Smooth muscle cell (in vitro differentiated cells): ENCODE results near the gene ADARB1. TPM values are rescaled to one million over a fixed set of nuclear protein-coding genes. Genes with fewer than 3 reads are reported as not detected.

Experiments
- DNase-seq: peaks from one replicate; lab custom pipeline; 2025; ENCODE audit not compliant: unreplicated experiment; lab: John Stamatoyannopoulos, UW
- H2AFZ ChIP-seq: fragments of 200-600 bp; sonication (generic); 2 replicates; pipeline ENCODE4 v1.6.0; 2016; ENCODE audit warnings: antibody characterized with exemption, low read depth, mild to moderate bottlenecking
- H3F3A ChIP-seq: fragments of 200-600 bp; sonication (generic); 2 replicates; pipeline ENCODE4 v1.6.0; 2017; ENCODE audit warnings: antibody characterized with exemption, low read depth
- H3K27ac ChIP-seq: fragments of 200-600 bp; sonication (generic); 2 replicates; pipeline ENCODE4 v1.5.1; 2016; ENCODE audit warnings: low read depth, mild to moderate bottlenecking
- H3K27me3 ChIP-seq: fragments of 200-600 bp; sonication (generic); 2 replicates; pipeline ENCODE4 v1.6.1; 2016; ENCODE audit warnings: low read depth, mild to moderate bottlenecking
- H3K36me3 ChIP-seq: fragments of 200-600 bp; sonication (generic); 2 replicates; pipeline ENCODE4 v1.5.1; 2016; ENCODE audit warnings: low read depth
- H3K4me1 ChIP-seq: fragments of 200-600 bp; sonication (generic); 2 replicates; pipeline ENCODE4 v1.5.1; 2016; ENCODE audit warnings: low read depth
- H3K4me2 ChIP-seq: fragments of 200-600 bp; sonication (generic); 2 replicates; pipeline ENCODE4 v1.6.0; 2016; ENCODE audit warnings: mild to moderate bottlenecking
- H3K4me3 ChIP-seq: fragments of 200-600 bp; sonication (generic); 2 replicates; pipeline ENCODE4 v1.5.1; 2016; ENCODE audit warnings: mild to moderate bottlenecking
- H3K79me2 ChIP-seq: fragments of 200-600 bp; sonication (generic); 2 replicates; pipeline ENCODE4 v1.6.0; 2016; ENCODE audit warnings: low read depth, mild to moderate bottlenecking
- H3K9ac ChIP-seq: fragments of 200-600 bp; sonication (generic); 2 replicates; pipeline ENCODE4 v1.6.0; 2016; ENCODE audit warnings: low read depth
- H3K9me3 ChIP-seq: fragments of 200-600 bp; sonication (generic); replicated peaks from 2 replicates; pipeline ENCODE4 v1.5.1; 2016; ENCODE audit warnings: low read depth
- H4K20me1 ChIP-seq: fragments of 200-600 bp; sonication (generic); 2 replicates; pipeline ENCODE4 v1.6.0; 2016; ENCODE audit warnings: low read depth
- WGBS: methylation state at CpG from one replicate; pipeline ENCODE4 v1.1.7; 2016; ENCODE audit warnings: low lambda C conversion rate; 5-methylcytosine and 5-hydroxymethylcytosine counted together
- polyA plus RNA-seq: library from polyadenylated mRNA; unstranded; fragments of >200 nt; fragmentation: Nextera tagmentation; extraction: Ambion mirVana; gene quantifications from 2 replicates; pipeline ENCODE4 v1.2.1, GENCODE V29; 2016
- total RNA-seq: library from RNA; depleted of rRNA; stranded (reverse); fragments of >200 nt; gene quantifications from 2 replicates; pipeline ENCODE4 v1.2.3, GENCODE V29; 2014
- TF ChIP-seq, protein P1 (sequence below): fragments of 200-600 bp; sonication (generic); IDR thresholded peaks from 2 replicates; pipeline ENCODE4 v1.5.1; 2017; ENCODE audit warnings: borderline replicate concordance, mild to moderate bottlenecking, antibody characterized with exemption; ENCODE audit not compliant: insufficient read depth, poor library complexity, severe bottlenecking

Gene ADARB1
- total and polyA plus RNA-seq, 2 experiments from 2014 or later: 25.6 to 28.9 TPM

DNA sequence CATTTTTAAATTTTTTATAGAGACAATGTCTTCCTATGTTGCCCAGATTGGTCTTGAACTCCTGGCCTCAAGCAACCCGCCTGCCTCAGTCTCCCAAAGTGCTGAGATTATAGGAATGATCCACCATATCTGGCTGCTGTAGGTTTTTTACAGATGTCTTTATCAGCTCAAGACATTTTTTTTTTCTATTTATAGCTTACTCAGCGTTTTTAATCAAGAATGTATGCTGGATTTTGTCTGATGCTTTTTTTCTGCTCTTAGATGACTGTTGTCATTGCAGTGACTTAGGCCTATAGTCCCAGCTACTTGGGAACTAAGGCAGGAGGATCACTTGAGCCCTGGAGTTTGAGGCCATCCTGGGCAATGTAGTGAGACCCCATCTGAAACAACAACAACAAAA, 140.8 kb downstream of the ADARB1 start:
- peaks cover 10% of the 10 kb centered on the region for H3K9me3 ChIP-seq
- no peaks in the 10 kb centered on the region for H3K27me3 ChIP-seq
- H3F3A ChIP-seq: no peaks in the 10 kb centered on the region
- H3K4me3 ChIP-seq: no peak overlapping the region
- 78% methylated on average over 2 of the region's 2 CpGs for WGBS
- H3K27ac ChIP-seq: no peak overlapping the region
- no peak overlapping the region for H2AFZ ChIP-seq
- TF ChIP-seq, protein P1, sequence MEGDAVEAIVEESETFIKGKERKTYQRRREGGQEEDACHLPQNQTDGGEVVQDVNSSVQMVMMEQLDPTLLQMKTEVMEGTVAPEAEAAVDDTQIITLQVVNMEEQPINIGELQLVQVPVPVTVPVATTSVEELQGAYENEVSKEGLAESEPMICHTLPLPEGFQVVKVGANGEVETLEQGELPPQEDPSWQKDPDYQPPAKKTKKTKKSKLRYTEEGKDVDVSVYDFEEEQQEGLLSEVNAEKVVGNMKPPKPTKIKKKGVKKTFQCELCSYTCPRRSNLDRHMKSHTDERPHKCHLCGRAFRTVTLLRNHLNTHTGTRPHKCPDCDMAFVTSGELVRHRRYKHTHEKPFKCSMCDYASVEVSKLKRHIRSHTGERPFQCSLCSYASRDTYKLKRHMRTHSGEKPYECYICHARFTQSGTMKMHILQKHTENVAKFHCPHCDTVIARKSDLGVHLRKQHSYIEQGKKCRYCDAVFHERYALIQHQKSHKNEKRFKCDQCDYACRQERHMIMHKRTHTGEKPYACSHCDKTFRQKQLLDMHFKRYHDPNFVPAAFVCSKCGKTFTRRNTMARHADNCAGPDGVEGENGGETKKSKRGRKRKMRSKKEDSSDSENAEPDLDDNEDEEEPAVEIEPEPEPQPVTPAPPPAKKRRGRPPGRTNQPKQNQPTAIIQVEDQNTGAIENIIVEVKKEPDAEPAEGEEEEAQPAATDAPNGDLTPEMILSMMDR: no peak
- peaks cover 7% of the 10 kb centered on the region for H4K20me1 ChIP-seq
- H3K4me2 ChIP-seq: no peak overlapping the region
- H3K4me1 ChIP-seq: peaks cover 5% of the 10 kb centered on the region
- no peak for DNase-seq
- H3K79me2 ChIP-seq: no peaks in the 10 kb centered on the region
- peaks cover 24% of the 10 kb centered on the region for H3K36me3 ChIP-seq
- H3K9ac ChIP-seq: no peak overlapping the region

DNA sequence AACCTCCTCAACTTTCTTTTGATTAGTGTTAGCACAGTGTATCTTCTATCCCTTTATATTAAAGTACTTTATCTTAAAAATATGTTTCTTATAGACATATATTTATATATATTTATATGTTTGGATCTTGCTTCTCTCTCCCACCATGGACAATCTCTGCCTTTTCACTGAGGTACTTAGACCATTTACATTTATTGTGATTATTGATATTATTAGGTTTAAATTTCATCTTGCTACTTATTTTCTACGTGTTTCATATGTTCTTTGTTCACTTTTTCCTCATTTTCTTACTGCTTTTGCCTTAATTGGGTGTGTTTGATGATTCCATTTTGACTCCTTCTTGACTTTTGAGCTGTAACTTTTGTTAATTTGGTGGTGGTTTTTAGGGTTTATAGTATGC, 142.6 kb downstream of the ADARB1 start:
- no peak overlapping the region for H3K9ac ChIP-seq
- DNase-seq: no peak
- peaks cover 24% of the 10 kb centered on the region for H3K36me3 ChIP-seq
- no peak overlapping the region for H3K4me2 ChIP-seq
- TF ChIP-seq, protein P1: no peak
- peaks cover 10% of the 10 kb centered on the region for H3K9me3 ChIP-seq
- 91% methylated on average over 1 of the region's 1 CpG for WGBS
- peaks cover 7% of the 10 kb centered on the region for H4K20me1 ChIP-seq
- no peaks in the 10 kb centered on the region for H3K4me1 ChIP-seq
- no peaks in the 10 kb centered on the region for H3K27me3 ChIP-seq
- no peaks in the 10 kb centered on the region for H3K79me2 ChIP-seq
- H3K27ac ChIP-seq: no peak overlapping the region
- H2AFZ ChIP-seq: no peak overlapping the region
- H3K4me3 ChIP-seq: no peak overlapping the region
- no peaks in the 10 kb centered on the region for H3F3A ChIP-seq

- WGBS: 84% methylated on average over 6 of the region's 6 CpGs
- H3K27me3 ChIP-seq: no peaks in the 10 kb centered on the region
- H3K79me2 ChIP-seq: no peaks in the 10 kb centered on the region
- TF ChIP-seq, protein P1: no peak
- no peak for DNase-seq
- H3K27ac ChIP-seq: no peak overlapping the region
- no peaks in the 10 kb centered on the region for H3K4me1 ChIP-seq
- peaks cover 19% of the 10 kb centered on the region for H3K36me3 ChIP-seq
- H4K20me1 ChIP-seq: peaks cover 7% of the 10 kb centered on the region
- H3F3A ChIP-seq: no peaks in the 10 kb centered on the region
- H3K9me3 ChIP-seq: peaks cover 10% of the 10 kb centered on the region
- H3K4me2 ChIP-seq: no peak overlapping the region
- H2AFZ ChIP-seq: no peak overlapping the region
- no peak overlapping the region for H3K9ac ChIP-seq
- no peak overlapping the region for H3K4me3 ChIP-seq
These were observed 145.1 kb downstream of the ADARB1 start for GRCh38 chr21:45219517-45219916.

- TF ChIP-seq, protein P1: no peak
- Histone ChIP-seq H3K4me1 (no peaks in the 10 kb centered on the region), H3K79me2 (no peaks in the 10 kb centered on the region), H3K4me2 (no peak overlapping the region), H3K9ac (no peak overlapping the region), H3K27ac (no peak overlapping the region), H3K27me3 (no peaks in the 10 kb centered on the region), H3K4me3 (no peak overlapping the region), H3K9me3 (peaks cover 10% of the 10 kb centered on the region), H4K20me1 (peaks cover 7% of the 10 kb centered on the region), H2AFZ (no peak overlapping the region), H3K36me3 (peaks cover 16% of the 10 kb centered on the region), H3F3A (peaks cover 4% of the 10 kb centered on the region)
- WGBS: 89% methylated on average over 4 of the region's 4 CpGs
- no peak for DNase-seq
These were observed 145.7 kb downstream of the ADARB1 start for GRCh38 chr21:45220071-45220481.
